LNCaP clone FGC (cell line): ENCODE results near the gene SALL1.

Source experiments
- DNase-seq: peaks from one replicate; pipeline ENCODE4 v3.0.0-alpha.2; 2011; ENCODE audit warnings: low read depth
- H3K4me3 ChIP-seq: 2 replicates; pipeline ENCODE4 v1.5.1; 2011; ENCODE audit warnings: mild to moderate bottlenecking, low read depth, low read length, control low read depth
- TF ChIP-seq, protein P1 (sequence below): IDR thresholded peaks from 2 replicates; pipeline ENCODE4 v1.5.1; 2012; ENCODE audit warnings: mild to moderate bottlenecking; ENCODE audit not compliant: control insufficient read depth, insufficient read depth; ENCODE audit errors: extremely low read depth

The SALL1 gene

DNA sequence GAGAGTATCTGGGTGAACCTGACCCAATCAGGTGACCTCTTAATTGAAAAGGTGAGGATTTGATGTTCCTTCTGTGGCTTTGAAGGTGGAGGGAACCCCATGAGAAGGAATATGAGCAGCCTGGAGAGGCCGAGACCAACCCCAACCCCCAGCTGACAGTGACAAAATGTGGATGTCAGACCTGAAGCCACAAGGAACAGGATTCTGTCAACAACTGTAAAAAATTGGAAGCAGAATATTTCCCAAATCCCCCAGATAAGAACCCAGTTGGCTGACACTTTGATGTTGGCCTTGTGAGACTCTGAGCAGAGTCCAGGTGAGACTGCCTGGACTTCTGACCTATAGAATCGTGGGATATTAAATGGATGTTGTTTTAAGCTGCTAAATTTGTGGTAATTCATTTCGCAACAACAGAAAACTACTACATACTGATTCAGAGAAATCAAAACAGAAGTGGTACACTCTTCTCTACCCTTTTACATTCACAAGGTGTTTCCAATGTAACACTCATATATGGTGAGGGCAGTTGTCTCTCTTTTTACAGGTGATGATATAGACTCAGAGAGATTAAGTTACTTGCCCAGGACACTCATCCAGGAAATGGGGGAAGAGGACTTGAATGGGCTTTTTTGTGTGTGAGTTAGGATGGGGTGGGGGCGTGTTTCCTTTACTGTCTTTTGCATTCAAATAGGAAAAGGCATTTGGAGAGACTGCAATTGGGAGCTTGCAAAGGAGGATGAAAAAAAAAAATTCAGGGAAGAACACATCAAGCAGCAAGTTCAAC, 29.8 kb upstream of the SALL1 start:
- DNase-seq: no peak
- TF ChIP-seq, protein P1, sequence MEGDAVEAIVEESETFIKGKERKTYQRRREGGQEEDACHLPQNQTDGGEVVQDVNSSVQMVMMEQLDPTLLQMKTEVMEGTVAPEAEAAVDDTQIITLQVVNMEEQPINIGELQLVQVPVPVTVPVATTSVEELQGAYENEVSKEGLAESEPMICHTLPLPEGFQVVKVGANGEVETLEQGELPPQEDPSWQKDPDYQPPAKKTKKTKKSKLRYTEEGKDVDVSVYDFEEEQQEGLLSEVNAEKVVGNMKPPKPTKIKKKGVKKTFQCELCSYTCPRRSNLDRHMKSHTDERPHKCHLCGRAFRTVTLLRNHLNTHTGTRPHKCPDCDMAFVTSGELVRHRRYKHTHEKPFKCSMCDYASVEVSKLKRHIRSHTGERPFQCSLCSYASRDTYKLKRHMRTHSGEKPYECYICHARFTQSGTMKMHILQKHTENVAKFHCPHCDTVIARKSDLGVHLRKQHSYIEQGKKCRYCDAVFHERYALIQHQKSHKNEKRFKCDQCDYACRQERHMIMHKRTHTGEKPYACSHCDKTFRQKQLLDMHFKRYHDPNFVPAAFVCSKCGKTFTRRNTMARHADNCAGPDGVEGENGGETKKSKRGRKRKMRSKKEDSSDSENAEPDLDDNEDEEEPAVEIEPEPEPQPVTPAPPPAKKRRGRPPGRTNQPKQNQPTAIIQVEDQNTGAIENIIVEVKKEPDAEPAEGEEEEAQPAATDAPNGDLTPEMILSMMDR: no peak
- H3K4me3 ChIP-seq: no peak overlapping the region

DNA sequence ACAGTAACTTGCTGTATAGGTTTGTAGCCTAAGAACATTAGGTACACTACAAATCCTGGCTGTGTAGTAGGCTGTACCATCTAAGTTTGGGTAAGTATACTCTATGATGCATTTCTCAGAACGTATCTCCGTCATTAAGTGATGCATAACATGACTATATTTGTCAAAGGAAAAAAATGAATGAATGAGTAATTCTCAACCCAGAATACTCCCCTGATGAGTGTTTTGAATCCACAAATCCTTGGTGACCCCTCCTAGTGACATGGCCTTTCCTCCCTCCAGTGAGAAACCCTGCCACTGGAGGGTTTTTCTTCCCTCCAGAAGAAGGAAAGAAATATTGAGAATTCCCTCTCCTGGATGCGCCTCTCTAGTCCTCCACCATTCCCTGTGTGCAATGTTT, 24.0 kb upstream of the SALL1 start:
- TF ChIP-seq, protein P1: no peak
- DNase-seq: no peak
- H3K4me3 ChIP-seq: no peak overlapping the region

DNA sequence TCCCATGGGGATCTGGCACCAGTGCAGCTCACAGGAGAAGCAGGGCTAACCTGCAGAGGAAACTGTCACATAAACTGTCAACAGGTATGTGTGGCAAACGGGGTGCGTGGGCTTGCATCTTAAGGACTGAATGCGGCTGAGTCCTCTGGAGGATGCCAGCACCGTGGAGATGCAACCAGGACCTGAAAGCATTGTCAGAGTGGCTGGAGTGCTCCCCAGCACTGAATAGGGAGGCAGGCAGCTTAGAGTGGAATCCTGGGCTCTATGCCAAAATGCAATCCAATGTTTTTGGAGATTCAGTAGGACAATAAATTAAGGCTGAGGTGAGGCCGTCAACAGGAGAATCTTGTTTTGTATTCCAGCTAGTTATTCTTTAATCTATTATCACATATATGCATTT, 21.3 kb upstream of the SALL1 start:
- TF ChIP-seq, protein P1: no peak
- no peak overlapping the region for H3K4me3 ChIP-seq
- no peak for DNase-seq

DNA sequence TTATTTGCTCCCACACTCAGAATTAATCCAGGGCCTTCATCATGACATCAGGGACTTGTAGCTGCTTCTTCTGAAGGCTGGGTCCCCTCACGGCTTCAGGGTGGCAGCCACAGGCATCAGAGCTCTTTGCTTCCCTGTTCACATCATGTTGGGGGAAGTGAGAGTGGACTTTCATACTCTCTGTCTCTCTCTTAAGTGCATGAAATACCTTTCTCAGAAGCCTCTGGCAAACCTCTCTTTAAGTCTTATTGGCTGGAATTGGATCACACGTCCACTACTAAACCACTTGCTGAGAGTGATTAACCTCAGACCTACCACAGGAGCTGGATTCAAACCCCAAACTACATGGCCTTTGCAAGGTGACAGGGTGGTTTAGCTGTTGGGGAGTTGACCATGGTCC, 17.7 kb upstream of the SALL1 start:
- DNase-seq: no peak
- H3K4me3 ChIP-seq: no peak overlapping the region
- TF ChIP-seq, protein P1: no peak

DNA sequence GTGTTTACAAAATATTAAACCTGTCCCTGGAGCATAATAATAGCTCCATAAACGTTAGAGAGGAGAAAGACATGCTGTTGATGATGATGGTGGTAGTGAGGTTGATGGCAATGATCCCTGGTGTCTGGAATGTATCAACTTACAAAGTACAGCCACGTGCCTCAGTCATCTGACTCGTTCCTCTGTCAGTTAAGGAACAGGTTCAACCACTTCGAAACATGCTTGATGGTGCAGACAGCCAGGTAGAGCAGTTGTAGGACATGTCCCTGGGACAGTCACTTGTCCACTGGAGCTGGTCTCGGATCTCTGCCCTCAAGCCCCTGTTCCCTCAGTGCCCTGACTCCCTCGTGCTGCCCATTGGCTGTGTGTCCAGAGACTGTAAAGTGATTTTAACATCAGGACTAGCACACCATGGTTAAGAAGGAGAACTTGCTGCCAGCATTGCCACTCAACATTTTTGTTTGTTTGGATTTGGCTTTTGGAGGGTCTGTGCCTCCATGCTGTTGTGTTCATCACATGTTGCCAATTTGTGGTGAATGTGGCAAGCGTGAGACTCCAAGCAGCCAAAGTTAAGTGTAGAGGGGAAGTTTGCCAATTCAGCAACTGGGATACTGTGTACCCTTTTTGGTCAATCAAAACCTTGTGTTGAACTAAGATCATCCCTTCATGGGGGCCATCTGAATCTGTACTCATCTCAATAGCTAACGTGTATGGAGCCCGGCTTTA, 16.3 kb upstream of the SALL1 start:
- TF ChIP-seq, protein P1: no peak

DNA sequence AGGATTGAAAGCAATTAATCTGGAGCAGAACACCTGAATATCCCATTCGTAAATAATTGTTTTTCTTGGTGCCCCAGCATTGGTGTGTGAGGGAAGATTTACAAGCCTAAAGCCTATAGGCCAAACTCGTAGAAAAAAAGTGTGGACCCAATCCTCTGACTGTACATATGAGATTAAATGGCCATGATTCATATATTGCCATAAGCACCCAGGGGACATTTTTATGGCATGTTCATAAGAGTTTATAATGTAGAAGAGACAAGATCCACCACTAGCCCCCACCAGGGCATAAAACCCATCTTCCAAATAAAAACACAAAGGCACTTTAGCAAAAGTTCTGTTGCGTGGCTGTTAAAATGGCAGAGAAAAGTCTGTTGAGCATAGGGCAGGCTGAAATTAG, 15.5 kb upstream of the SALL1 start:
- no peak overlapping the region for H3K4me3 ChIP-seq
- DNase-seq: no peak
- TF ChIP-seq, protein P1: no peak

More for the DNA sequence above, 16.3 kb upstream of the SALL1 start:
- DNase-seq: peak; percentile 36
- no peak overlapping the region for H3K4me3 ChIP-seq
